Endometrial microvascular endothelial cells (primary cell): ENCODE results near the gene ARRB2. TPM values are rescaled to one million over a fixed set of nuclear protein-coding genes. Genes with fewer than 3 reads are reported as not detected.
"Not testable (repeated sequence)": the region's sequence is repeated elsewhere in the genome, so short reads cannot be mapped to it uniquely, and the experiment has no call there.

ENCODE experiments used
- in situ Hi-C: cut with HindIII; loops from 2 replicates; pipeline ENCODE4 v1.10.0; 2017; ENCODE audit warnings: low sequenced_read_pairs, low pct_unique_long_range_greater_than_20kb; ENCODE audit errors: inconsistent ontology term
- total RNA-seq: library from RNA; depleted of rRNA; stranded (reverse); fragments of >200 nt; gene quantifications from one replicate; pipeline ENCODE4 v1.2.3, GENCODE V29; 2015; ENCODE audit errors: inconsistent ontology term

ARRB2 gene
- 8.5 TPM for total RNA-seq

GRCh38 chr17:4709794-4710692 lies at the start of gene ARRB2:
TSS of gene ARRB2 (plus strand) at chr17:4710632. CDS start at chr17:4710722, 90 bp downstream.
- in situ Hi-C loops = no loop called here

DNA sequence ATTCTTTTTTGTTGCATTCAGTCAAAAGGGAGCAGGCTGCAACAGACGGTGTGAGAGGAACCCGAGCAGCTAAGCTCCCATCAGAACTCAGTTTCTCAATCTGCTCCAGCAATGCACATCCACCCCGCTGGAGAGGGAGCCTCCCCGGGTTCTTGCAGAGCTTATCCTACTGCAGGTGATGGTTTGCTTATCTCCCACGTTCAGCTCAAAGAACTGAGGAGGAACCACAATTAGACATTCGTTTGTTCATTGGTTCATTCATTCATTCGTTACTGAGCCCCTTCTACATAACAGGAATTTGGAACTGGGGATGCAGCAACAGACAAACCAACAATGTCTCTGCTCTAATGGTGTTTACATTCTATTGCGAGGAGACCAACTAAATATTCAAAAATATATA lies 46.7 kb upstream of the ARRB2 start:
- in situ Hi-C loops = no loop called here

DNA sequence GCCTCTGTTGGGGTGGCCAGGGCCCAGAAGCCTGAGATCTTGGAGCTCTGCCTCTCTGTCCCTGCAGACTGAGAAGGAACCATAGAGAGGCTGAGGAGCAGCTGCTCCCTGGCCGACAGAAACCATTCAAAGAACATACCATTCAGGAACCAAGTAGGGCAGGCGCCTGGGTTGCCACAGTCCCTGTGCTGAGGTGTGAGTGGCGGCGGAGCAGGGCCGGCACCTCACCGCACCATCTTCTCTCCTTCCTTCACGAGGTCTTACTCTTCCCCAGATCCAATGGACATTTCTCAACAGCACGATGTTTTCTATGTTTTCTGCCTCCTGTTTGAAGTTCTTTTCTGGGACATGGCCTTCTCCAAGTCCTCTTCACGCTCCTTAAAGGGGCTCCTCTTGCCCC lies 46.2 kb upstream of the ARRB2 start:
- in situ Hi-C loops = no loop called here

DNA sequence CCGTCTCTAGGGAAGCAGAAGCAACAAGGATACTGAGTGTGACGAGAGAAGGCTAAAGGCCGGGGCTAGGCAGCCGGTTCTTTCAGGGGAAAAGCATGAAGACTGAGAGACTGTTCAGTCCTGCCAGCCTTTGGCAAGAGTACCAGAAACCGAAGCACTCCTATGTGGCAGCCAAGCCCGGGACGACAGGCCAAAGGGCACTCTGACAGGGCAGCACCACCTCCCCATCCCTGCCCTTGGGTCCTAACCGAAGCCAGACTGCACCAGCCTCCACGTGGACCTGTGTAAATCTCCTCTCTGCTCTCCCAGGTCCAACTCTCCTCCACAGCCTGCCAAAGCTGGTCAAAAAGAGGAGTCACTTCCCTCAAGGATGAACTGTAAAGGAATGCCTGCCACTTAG lies 45.4 kb upstream of the ARRB2 start:
- in situ Hi-C loops = no loop called here

- in situ Hi-C loops = no loop called here
These were observed 44.1 kb upstream of the ARRB2 start for GRCh38 chr17:4666296-4666695.

- in situ Hi-C loops = no loop called here
These were observed 43.3 kb upstream of the ARRB2 start for GRCh38 chr17:4667166-4667565.

- in situ Hi-C loops = no loop called here
These were observed 38.3 kb upstream of the ARRB2 start for GRCh38 chr17:4672055-4672630.

GRCh38 chr17:4672751-4673150 lies 37.7 kb upstream of the ARRB2 start:
- in situ Hi-C loops = no loop called here

GRCh38 chr17:4673169-4673568 lies 37.3 kb upstream of the ARRB2 start:
- in situ Hi-C loops = no loop called here

GRCh38 chr17:4673986-4674684 lies 36.3 kb upstream of the ARRB2 start:
- in situ Hi-C loops = no loop called here

DNA sequence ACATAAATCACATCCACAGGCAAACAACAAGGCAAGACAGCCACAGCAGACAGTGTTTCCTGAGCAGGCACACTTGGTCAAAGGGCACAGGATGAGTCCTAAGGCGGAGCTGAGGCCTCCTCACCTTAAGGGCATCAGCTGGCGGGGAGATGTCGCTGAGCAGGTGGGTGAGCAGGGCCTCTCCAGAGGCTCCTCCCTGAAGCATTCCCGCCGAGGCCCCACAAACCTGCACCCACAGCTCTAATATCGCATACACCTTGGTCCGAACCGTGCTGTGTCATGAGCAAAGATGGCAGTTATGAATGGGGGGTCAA lies 35.8 kb upstream of the ARRB2 start:
- in situ Hi-C loops = no loop called here

DNA sequence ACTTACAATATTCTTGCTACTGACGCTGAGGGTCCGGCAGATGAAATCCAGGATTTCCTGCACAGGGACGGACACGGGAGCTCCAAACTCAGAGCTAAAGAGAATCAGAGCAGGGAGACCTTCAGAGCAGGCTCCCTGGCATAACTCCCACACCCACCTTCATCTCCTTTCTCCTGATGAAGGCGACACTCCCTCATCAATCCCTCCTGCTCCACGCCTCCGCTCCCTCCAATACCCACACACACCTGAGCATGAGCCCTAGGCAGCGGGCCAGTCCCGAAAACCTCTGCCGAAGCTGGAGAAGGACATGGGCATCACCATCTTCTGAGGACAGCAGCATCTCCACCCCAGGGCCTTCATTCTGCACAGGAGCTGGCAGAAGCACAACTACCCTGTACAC lies 34.6 kb upstream of the ARRB2 start:
- in situ Hi-C loops = no loop called here

DNA sequence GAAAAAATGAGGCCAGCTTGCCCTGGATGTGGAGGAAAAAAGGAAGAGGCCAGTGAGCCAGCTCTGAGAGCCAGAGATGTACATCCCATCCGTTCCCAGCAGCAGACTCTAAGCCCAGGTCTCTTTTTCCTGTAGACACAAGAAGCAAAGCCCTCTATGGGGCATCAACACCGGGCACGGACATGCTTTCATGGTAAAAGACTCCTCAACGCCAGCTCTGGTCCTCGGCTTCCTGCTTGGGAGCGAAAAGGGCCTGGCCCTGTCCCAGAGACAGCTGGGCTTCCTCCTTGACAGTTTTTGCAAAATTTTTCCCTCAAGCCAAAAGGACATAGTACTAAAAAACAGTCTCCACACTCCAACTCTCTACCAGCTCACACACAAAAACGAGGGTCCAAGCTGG lies 33.6 kb upstream of the ARRB2 start:
- in situ Hi-C loops = no loop called here

- in situ Hi-C loops = no loop called here
These were observed 31.9 kb upstream of the ARRB2 start for GRCh38 chr17:4678448-4679026.

DNA sequence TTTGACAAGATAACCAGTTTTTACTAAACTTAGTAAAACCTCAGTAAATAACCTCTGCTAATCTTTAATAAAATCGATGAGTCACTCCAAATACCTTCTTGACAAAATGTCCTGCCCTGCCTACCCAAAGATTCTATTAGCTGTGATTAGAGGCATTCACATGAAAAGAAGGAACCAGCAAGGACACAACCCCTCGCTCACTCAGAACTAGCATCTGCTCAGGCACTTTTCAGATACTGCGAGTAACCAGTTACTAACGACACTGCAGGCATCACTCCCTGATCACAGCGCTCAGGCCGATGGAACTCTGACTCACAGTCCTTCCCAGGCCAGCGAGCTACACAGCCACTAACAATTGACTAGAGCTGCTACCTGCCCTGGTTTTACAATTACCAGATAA lies 30.8 kb upstream of the ARRB2 start:
- in situ Hi-C loops = no loop called here

DNA sequence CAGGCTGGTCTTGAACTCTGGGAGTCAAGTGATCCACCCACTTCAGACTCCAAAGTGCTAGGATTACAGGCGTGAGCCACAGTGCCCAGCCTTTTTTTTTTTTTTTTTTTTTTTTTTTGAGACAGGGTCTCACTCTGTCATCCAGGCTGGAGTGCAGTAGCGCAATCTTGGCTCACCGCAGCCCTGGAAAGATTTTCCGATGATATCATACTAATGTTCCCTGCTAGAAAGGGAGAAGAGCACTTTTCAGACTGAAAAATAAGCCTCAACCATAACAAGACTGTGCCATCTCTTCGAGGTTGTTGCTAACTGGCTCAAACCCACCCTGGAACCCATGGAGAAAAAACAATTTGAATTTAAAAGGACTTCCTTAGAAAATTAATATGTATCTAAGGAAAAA lies 26.7 kb upstream of the ARRB2 start:
- in situ Hi-C loops = not testable (repeated sequence)

DNA sequence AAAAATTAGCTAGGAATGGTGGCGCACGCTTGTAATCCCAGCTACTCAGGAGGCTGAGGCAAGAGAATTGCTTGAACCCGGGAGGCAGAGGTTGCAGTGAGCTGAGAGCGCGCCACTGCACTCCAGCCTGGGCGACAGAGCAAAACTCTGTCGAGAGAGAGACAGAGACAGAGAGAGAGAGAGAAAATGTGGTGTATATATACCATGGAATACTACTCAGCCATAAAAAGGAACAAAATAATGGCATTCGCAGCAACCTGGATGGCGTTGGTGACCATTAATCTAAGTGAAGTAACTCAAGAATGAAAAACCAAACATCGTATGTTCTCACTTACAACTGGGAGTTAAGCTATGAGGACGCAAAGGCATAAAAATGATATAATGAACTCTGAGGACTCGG lies 20.6 kb upstream of the ARRB2 start:
- in situ Hi-C loops = not testable (repeated sequence)

DNA sequence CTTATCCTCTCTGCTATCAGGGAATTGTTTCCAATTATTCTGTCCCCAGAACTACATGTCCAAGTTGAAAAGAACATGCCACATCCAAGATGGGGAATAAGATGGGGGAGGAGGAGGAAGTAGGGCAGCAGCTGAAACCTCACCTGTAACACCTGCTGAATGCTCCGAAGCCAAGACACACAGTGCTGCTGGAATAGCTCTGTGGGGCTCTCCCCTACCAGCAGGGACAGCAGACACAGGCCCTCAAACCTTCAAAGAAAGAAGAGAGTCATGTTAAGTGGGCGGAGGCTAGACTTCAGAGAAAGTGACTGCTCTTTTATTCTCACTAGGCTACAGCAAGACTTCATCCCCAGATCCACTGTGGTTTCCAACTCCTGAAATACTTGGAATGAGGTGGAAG lies 19.7 kb upstream of the ARRB2 start:
- in situ Hi-C loops = no loop called here

GRCh38 chr17:4691686-4692085 lies 18.7 kb upstream of the ARRB2 start:
- in situ Hi-C loops = no loop called here

DNA sequence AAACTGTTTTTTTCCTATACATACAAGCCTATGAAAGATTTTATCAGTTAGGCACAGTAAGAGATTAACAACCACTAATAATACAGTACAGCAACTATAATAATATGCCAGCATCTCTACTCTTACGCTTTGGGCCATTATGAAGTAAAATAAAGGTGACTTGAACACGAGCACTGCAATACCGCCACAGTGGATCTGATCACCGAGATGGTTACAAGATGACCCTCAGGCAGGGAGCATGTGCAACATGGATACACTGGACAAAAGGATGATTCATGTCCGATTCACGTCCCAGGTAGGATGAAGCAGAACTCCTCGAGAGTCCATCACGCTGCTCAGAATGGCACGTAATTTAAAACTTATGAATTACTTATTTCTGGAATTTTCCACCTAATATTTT lies 17.0 kb upstream of the ARRB2 start:
- in situ Hi-C loops = no loop called here
